Endometrial microvascular endothelial cells (primary cell): ENCODE measurements around the gene ZNF747. TPM values are rescaled to one million over a fixed set of nuclear protein-coding genes. Genes with fewer than 3 reads are reported as not detected.

Experiments
- in situ Hi-C: cut with HindIII; loops from 2 replicates; pipeline ENCODE4 v1.10.0; 2017; ENCODE audit warnings: low sequenced_read_pairs, low pct_unique_long_range_greater_than_20kb; ENCODE audit errors: inconsistent ontology term
- total RNA-seq: library from RNA; depleted of rRNA; stranded (reverse); fragments of >200 nt; gene quantifications from one replicate; pipeline ENCODE4 v1.2.3, GENCODE V29; 2015; ENCODE audit errors: inconsistent ontology term

The ZNF747 gene
- total RNA-seq, 1 donor from 2014 or later: 4.7 TPM

- in situ Hi-C loops: no loop called here
Observed at GRCh38 chr16:30488764-30489605, 45.7 kb downstream of the ZNF747 start.

GRCh38 chr16:30485818-30486436, 48.7 kb downstream of the ZNF747 start:
- in situ Hi-C loops: no loop called here

- in situ Hi-C loops: no loop called here
Observed at GRCh38 chr16:30484887-30485286, 49.8 kb downstream of the ZNF747 start.

GRCh38 chr16:30482366-30482765, 52.3 kb downstream of the ZNF747 start:
- in situ Hi-C loops: no loop called here

GRCh38 chr16:30481381-30481780, 53.3 kb downstream of the ZNF747 start:
- in situ Hi-C loops: no loop called here

Other genes with a start within 250 kb of the ZNF747 start
- 72.5 TPM for gene CD2BP2, start 179.6 kb downstream of the ZNF747 start, total RNA-seq
- gene TBC1D10B, start 164.4 kb downstream of the ZNF747 start, total RNA-seq: 69.5 TPM
- not detected for gene MYL11, start 160.1 kb downstream of the ZNF747 start, total RNA-seq
- not detected for gene SEPTIN1, start 152.3 kb downstream of the ZNF747 start, total RNA-seq
- 5.8 TPM for gene ZNF48, start 139.4 kb downstream of the ZNF747 start, total RNA-seq
- gene ZNF771, start 127.3 kb downstream of the ZNF747 start, total RNA-seq: 4.3 TPM
- 66.6 TPM for gene DCTPP1, start 104.8 kb downstream of the ZNF747 start, total RNA-seq
- 29.2 TPM for gene SEPHS2, start 89.0 kb downstream of the ZNF747 start, total RNA-seq
- gene ITGAL, start 62.1 kb downstream of the ZNF747 start, total RNA-seq: not detected
- 25.5 TPM for gene ZNF768, start 8.3 kb downstream of the ZNF747 start, total RNA-seq
- 8.3 TPM for gene ZNF764, start 23.5 kb upstream of the ZNF747 start, total RNA-seq
- gene ZNF688, start 36.9 kb upstream of the ZNF747 start, total RNA-seq: 10.8 TPM
- 7.2 TPM for gene ZNF785, start 50.8 kb upstream of the ZNF747 start, total RNA-seq
- 11.2 TPM for gene ZNF689, start 75.5 kb upstream of the ZNF747 start, total RNA-seq
- 22.9 TPM for gene PRR14, start 116.1 kb upstream of the ZNF747 start, total RNA-seq
- 24.7 TPM for gene FBRS, start 123.6 kb upstream of the ZNF747 start, total RNA-seq
- gene SRCAP, start 164.3 kb upstream of the ZNF747 start, total RNA-seq: 10.2 TPM
- 22.5 TPM for gene PHKG2, start 213.6 kb upstream of the ZNF747 start, total RNA-seq
- 1.2 TPM for gene CFAP119, start 227.2 kb upstream of the ZNF747 start, total RNA-seq
- gene RNF40, start 227.5 kb upstream of the ZNF747 start, total RNA-seq: 69.8 TPM